Ishikawa (cell line): ENCODE measurements around the gene MIEF2.

ENCODE experiments used
- CEBPB ChIP-seq: IDR thresholded peaks from 2 replicates; pipeline ENCODE4 v1.6.1; 2012
- CREB1 ChIP-seq: IDR thresholded peaks from 2 replicates; pipeline ENCODE4 v1.6.1; 2012; ENCODE audit warnings: low read depth
- EGR1 ChIP-seq: IDR thresholded peaks from 2 replicates; pipeline ENCODE4 v1.6.1; 2012
- EP300 ChIP-seq: IDR thresholded peaks from 2 replicates; pipeline ENCODE4 v1.6.1; 2012; ENCODE audit warnings: borderline replicate concordance
- FOXM1 ChIP-seq: IDR thresholded peaks from 2 replicates; pipeline ENCODE4 v1.6.1; 2012; ENCODE audit warnings: low read depth, borderline replicate concordance
- NFIC ChIP-seq: IDR thresholded peaks from 2 replicates; pipeline ENCODE4 v1.6.1; 2012
- RAD21 ChIP-seq: IDR thresholded peaks from 2 replicates; pipeline ENCODE4 v1.6.1; 2012; ENCODE audit warnings: low read depth
- TAF1 ChIP-seq: IDR thresholded peaks from 2 replicates; pipeline ENCODE4 v1.6.1; 2012; ENCODE audit warnings: low read depth, mild to moderate bottlenecking
- TCF12 ChIP-seq: IDR thresholded peaks from 2 replicates; pipeline ENCODE4 v1.6.1; 2012; ENCODE audit warnings: low read depth
- TEAD4 ChIP-seq: IDR thresholded peaks from 2 replicates; pipeline ENCODE4 v1.6.1; 2012
- YY1 ChIP-seq: IDR thresholded peaks from 2 replicates; pipeline ENCODE4 v1.6.1; 2012; ENCODE audit warnings: low read depth
- ZBTB7A ChIP-seq: IDR thresholded peaks from 2 replicates; pipeline ENCODE4 v1.6.1; 2012; ENCODE audit warnings: low read depth
- TF ChIP-seq, protein P1 (sequence below): IDR thresholded peaks from 2 replicates; pipeline ENCODE4 v1.6.1; 2012; ENCODE audit warnings: low read depth, mild to moderate bottlenecking
- TF ChIP-seq, protein P2 (sequence below): IDR thresholded peaks from 2 replicates; pipeline ENCODE4 v1.6.1; 2012
- TF ChIP-seq, protein P3 (sequence below): IDR thresholded peaks from 2 replicates; pipeline ENCODE4 v1.6.1; 2012

MIEF2 gene

DNA sequence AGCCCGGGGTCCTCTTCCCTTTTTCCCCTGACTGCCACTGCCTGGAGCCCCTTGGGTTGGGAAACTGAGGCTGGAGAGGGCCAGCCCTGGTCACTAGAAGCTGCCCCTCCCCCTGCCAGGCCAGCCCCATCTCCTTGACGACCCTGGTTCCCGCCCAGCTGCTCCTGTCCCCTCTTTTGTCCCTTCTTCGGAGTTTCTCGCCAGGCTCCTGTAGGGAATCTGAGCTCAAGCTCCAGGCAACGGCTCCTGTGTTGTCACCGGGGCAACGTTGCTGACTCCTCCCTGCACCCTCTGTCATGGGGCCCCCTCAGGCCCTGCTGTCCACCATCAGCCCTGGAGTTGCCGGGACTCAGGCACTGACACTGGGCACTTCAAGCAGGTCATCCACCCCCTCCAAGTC lies 29.3 kb upstream of the MIEF2 start:
- TF ChIP-seq, protein P1, sequence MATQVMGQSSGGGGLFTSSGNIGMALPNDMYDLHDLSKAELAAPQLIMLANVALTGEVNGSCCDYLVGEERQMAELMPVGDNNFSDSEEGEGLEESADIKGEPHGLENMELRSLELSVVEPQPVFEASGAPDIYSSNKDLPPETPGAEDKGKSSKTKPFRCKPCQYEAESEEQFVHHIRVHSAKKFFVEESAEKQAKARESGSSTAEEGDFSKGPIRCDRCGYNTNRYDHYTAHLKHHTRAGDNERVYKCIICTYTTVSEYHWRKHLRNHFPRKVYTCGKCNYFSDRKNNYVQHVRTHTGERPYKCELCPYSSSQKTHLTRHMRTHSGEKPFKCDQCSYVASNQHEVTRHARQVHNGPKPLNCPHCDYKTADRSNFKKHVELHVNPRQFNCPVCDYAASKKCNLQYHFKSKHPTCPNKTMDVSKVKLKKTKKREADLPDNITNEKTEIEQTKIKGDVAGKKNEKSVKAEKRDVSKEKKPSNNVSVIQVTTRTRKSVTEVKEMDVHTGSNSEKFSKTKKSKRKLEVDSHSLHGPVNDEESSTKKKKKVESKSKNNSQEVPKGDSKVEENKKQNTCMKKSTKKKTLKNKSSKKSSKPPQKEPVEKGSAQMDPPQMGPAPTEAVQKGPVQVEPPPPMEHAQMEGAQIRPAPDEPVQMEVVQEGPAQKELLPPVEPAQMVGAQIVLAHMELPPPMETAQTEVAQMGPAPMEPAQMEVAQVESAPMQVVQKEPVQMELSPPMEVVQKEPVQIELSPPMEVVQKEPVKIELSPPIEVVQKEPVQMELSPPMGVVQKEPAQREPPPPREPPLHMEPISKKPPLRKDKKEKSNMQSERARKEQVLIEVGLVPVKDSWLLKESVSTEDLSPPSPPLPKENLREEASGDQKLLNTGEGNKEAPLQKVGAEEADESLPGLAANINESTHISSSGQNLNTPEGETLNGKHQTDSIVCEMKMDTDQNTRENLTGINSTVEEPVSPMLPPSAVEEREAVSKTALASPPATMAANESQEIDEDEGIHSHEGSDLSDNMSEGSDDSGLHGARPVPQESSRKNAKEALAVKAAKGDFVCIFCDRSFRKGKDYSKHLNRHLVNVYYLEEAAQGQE, result no peak
- TF ChIP-seq FOXM1 (no peak), TCF12 (no peak), NFIC (no peak), TAF1 (no peak), EP300 (no peak), CEBPB (no peak), CREB1 (no peak), RAD21 (no peak)
- TF ChIP-seq, protein P2, sequence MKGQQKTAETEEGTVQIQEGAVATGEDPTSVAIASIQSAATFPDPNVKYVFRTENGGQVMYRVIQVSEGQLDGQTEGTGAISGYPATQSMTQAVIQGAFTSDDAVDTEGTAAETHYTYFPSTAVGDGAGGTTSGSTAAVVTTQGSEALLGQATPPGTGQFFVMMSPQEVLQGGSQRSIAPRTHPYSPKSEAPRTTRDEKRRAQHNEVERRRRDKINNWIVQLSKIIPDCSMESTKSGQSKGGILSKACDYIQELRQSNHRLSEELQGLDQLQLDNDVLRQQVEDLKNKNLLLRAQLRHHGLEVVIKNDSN, result no peak
- TF ChIP-seq, protein P3, sequence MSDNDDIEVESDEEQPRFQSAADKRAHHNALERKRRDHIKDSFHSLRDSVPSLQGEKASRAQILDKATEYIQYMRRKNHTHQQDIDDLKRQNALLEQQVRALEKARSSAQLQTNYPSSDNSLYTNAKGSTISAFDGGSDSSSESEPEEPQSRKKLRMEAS, result no peak

DNA sequence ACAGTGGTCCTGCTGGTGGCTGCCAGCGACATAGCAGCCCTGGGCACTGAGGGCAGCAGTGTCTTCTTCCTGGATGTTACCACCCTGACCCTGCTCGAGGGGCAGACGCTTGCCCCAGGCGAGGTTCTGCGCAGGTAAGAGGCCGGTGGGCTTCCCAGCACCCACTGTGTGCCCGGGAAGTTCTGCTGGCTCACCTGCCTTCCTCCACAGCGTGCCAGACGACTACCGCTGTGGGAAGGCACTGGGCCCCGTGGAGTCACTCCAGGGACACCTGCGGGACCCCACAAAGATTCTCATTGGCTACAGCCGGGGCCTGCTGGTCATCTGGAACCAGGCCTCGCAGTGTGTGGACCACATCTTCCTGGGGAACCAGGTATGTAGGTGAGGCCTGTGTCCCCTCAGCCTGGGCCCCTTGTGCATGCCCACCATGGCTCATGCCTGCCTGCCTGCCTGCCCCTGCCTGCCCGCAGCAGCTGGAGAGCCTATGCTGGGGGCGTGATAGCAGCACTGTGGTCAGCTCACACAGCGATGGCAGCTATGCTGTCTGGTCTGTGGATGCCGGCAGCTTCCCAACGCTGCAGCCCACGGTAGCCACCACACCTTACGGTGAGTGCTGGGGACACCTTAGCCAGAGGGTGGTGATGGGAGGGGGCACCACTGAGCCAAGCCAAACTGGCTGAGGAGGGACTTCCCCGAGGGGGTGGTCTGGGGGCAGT lies 26.5 kb upstream of the MIEF2 start:
- TF ChIP-seq NFIC, result no peak
- TF ChIP-seq, protein P1, result no peak
- no peak for TF ChIP-seq YY1
- TF ChIP-seq RAD21, result no peak
- TF ChIP-seq ZBTB7A, result no peak
- no peak for TF ChIP-seq EGR1
- no peak for TF ChIP-seq CEBPB
- TF ChIP-seq, protein P2, result no peak
- no peak for TF ChIP-seq FOXM1

DNA sequence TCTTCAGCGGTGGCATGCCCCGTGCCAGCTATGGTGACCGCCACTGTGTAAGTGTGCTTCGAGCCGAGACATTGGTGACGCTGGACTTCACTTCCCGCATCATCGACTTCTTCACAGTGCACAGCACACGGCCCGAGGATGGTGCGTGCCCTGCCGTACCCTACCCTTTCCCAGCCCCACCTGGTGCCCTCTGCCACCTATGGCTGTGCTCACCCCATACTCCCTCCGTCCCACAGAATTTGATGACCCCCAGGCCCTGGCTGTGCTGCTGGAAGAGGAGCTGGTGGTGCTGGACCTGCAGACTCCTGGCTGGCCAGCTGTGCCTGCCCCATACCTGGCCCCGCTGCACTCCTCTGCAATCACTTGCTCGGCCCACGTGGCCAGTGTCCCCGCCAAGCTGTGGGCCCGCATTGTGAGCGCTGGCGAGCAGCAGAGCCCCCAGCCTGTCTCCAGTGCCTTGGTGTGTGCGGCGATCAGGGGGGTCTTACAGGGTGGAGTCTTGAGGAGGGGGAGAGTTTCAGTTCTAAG lies 25.5 kb upstream of the MIEF2 start:
- no peak for TF ChIP-seq EGR1
- no peak for TF ChIP-seq ZBTB7A
- no peak for TF ChIP-seq EP300
- TF ChIP-seq YY1, result no peak
- TF ChIP-seq CEBPB, result no peak
- no peak for TF ChIP-seq CREB1

DNA sequence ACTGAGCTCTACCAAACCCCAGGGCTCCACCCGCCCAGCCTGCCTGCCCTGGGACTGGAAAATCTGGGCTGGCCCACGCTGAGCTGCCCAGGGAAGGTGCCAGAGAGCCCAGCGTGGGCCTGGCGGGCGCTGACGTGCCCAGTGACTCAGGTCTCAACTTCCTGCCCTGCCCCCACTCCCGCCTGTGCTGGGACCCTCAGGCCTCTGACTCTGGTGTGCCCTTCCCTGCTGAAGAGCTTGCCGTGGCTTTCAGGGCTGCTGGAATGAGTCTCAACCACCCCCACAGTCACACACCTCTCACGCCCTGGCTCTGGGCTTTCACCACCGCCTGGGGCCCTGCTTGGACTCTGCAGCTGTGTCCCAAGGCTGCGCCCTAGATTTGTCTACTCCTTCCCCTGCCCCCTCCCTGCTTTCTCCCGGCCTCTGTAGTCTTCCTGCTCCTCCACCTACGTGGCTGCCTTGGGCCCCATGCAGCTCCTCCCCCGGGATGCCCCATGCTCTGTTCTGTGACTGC lies 24.7 kb upstream of the MIEF2 start:
- TF ChIP-seq, protein P2, result no peak
- no peak for TF ChIP-seq EP300
- TF ChIP-seq CEBPB, result no peak
- TF ChIP-seq, protein P3, result no peak
- TF ChIP-seq RAD21, result no peak
- no peak for TF ChIP-seq TEAD4
- TF ChIP-seq NFIC, result no peak
- TF ChIP-seq YY1, result no peak
- TF ChIP-seq TCF12, result no peak

DNA sequence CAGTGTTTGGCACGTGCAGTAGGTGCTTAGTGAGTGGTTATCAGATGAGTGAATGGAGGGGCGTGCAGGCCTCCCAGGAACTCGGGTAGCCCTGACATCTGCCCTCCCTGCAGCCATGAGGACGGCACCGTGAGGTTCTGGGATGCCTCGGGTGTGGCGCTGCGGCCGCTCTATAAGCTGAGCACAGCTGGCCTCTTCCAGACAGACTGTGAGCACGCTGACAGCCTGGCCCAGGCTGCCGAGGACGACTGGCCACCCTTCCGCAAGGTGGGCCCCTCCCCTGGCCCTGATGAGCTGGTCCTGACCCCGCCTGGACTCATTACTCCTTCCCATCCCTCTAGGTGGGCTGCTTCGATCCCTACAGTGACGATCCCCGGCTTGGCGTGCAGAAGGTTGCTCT lies 24.0 kb upstream of the MIEF2 start:
- no peak for TF ChIP-seq ZBTB7A
- TF ChIP-seq TAF1, result no peak
- no peak for TF ChIP-seq EP300
- TF ChIP-seq TEAD4, result no peak
- no peak for TF ChIP-seq EGR1
- TF ChIP-seq TCF12, result no peak
- TF ChIP-seq, protein P1, result no peak
- TF ChIP-seq RAD21, result no peak
- no peak for TF ChIP-seq YY1
- TF ChIP-seq FOXM1, result no peak
- TF ChIP-seq, protein P2, result no peak
- TF ChIP-seq, protein P3, result no peak
- no peak for TF ChIP-seq NFIC
- no peak for TF ChIP-seq CREB1
- TF ChIP-seq CEBPB, result no peak
